NCI-H2029 (cell line): ENCODE results near the gene FHAD1.
"Not testable (repeated sequence)": the region's sequence is repeated elsewhere in the genome, so short reads cannot be mapped to it uniquely, and the experiment has no call there.

Source experiments
- DNase-seq: peaks from one replicate; lab custom pipeline; 2025; lab: John Stamatoyannopoulos, UW

The FHAD1 gene

GRCh38 chr1:15305468-15305770 lies 58.4 kb downstream of the FHAD1 start:
- DNase-seq: no peak

- DNase-seq: not testable (repeated sequence)
These were observed 59.3 kb downstream of the FHAD1 start for GRCh38 chr1:15306352-15306751.

GRCh38 chr1:15308135-15308534 lies 61.1 kb downstream of the FHAD1 start:
- no peak for DNase-seq

- no peak for DNase-seq
These were observed 61.6 kb downstream of the FHAD1 start for GRCh38 chr1:15308621-15309027.

GRCh38 chr1:15309687-15310086 lies 62.7 kb downstream of the FHAD1 start:
- DNase-seq: no peak

- DNase-seq: no peak
These were observed 63.5 kb downstream of the FHAD1 start for GRCh38 chr1:15310544-15310943.

GRCh38 chr1:15311122-15311822 lies 64.2 kb downstream of the FHAD1 start:
- no peak for DNase-seq

GRCh38 chr1:15311880-15312279 lies 64.9 kb downstream of the FHAD1 start:
- DNase-seq: no peak

GRCh38 chr1:15312626-15313411 lies 65.8 kb downstream of the FHAD1 start:
- no peak for DNase-seq

GRCh38 chr1:15314328-15315281 lies 67.6 kb downstream of the FHAD1 start:
- DNase-seq: no peak

GRCh38 chr1:15315815-15316214 lies 68.8 kb downstream of the FHAD1 start:
- no peak for DNase-seq

GRCh38 chr1:15316510-15316909 lies 69.5 kb downstream of the FHAD1 start:
- no peak for DNase-seq

- DNase-seq: no peak
These were observed 73.2 kb downstream of the FHAD1 start for GRCh38 chr1:15320267-15320666.

- no peak for DNase-seq
These were observed 74.6 kb downstream of the FHAD1 start for GRCh38 chr1:15321601-15322000.

- DNase-seq: peak; percentile 68
These were observed 75.8 kb downstream of the FHAD1 start for GRCh38 chr1:15322648-15323350.

- DNase-seq: peak; percentile 44
These were observed 76.4 kb downstream of the FHAD1 start for GRCh38 chr1:15323351-15323988.

- no peak for DNase-seq
These were observed 77.2 kb downstream of the FHAD1 start for GRCh38 chr1:15323989-15324868.

- DNase-seq: no peak
These were observed 77.9 kb downstream of the FHAD1 start for GRCh38 chr1:15324869-15325335.

- no peak for DNase-seq
These were observed 78.5 kb downstream of the FHAD1 start for GRCh38 chr1:15325375-15326085.
